ENCODE results near the gene ORC1.

Gene ORC1

GRCh38 chr1:52341655-52342260 is 62.5 kb downstream of the ORC1 start:
- no peak for DNase-seq

DNA sequence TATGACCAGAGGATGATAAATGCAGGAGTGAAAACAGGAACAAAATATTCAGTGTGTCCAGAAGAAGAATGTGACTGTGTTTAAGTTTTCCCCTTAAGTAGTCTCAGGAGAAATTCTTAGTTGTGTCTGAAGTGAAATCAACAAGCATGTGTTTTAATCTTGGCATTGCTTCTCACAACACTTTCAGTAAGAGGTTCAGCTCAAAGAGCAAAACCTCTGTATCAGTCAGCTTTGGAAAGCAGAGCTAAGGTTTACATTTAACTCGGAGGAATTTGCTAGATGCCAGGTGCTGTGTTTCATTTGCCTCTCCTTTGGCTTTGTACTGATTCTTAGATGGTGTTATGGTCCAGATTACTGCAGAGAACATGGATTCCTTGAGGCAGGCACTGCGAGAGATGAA is 66.8 kb downstream of the ORC1 start:
- no peak for DNase-seq

DNA sequence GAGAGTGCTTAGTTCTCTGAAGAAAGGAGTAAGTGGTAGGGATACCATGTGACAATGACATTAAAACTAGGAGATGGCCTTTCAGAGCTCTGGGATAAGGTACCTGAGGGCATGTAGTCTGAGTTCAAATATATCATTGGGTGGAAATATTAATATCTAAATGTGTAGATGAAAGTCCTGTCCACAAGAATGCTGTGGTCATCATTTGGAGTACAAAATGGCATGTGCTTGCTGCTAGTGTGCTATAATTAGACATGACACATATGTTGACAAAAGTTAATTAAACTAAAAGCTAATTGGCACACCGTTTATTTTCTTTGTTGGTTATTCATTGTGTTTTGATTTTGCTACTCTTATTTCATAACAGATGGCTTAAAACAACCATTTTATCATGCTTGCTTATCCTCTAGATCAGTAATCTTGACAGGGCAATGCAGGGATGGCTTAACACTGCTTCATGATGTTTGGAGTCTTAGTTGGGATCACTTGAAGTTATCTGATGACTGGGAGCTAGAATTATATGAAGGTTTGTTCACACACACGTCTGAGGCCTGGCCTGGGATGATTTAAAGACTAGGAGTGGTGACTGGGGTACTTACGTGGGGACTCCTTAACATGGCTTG is 69.2 kb downstream of the ORC1 start:
- no peak for DNase-seq

- no peak for DNase-seq
Observed at GRCh38 chr1:52332411-52332810, 71.8 kb downstream of the ORC1 start.

DNA sequence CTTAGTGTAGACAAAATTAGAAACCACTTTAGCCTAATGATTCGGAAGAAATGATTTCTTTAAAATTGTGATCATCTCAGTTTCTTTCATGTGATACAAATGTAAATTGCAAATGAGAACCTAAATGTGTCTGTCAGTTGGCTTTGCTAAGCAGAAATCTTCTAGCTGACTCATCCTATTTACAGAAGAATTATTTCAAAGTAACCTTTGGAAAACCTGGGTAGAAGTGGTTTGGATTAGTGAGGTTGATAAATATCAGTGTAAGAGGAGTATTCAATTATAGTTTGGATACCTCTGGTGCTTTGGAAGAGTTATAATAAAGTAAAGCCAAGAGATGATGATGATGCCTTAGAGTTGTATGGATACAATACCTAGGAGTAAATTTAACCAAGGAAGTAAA is 75.6 kb downstream of the ORC1 start:
- DNase-seq, result no peak

GRCh38 chr1:52325786-52326185 is 78.4 kb downstream of the ORC1 start:
- DNase-seq, result no peak

DNA sequence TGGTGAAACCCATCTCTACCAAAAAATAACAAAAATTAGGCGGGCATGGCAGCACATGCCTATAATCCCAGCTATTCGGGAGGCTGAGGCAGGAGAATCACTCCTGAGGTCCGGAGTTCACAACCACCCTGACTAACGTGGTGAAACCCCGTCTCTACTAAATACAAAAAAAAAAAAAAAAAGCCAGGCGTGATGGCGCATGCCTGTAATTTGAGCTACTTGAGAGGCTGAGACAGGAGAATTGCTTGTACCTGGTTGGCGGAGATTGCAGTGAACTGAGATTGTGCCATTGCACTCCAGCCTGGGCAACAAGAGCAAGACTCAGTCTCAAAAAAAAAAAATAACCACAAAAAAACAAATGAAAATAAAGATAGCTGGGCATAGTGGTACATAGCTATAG is 80.5 kb downstream of the ORC1 start:
- no peak for DNase-seq
